ENCODE measurements around the gene MCF2L. TPM values are rescaled to one million over a fixed set of nuclear protein-coding genes. Genes with fewer than 3 reads are reported as not detected.
A peak's percentile ranks its signal among the peaks of the same experiment; 100 is the strongest.

The MCF2L gene
- total and polyA plus RNA-seq, 2 donors, result 15.3 to 31.7 TPM

- H3K4me3 ChIP-seq (ENCODE audit: low read depth, low read length), result no peak overlapping the region
- no peak overlapping the region for H3K27ac ChIP-seq (ENCODE audit: low read depth)
- H3K4me1 ChIP-seq (ENCODE audit: insufficient read depth), result no peaks in the 10 kb centered on the region
- DNase-seq (ENCODE audit: extremely low spot score), result no peak
- WGBS, result 75% methylated on average over 27 of the region's 27 CpGs
- H3K36me3 ChIP-seq (ENCODE audit: insufficient read depth), result no peaks in the 10 kb centered on the region
Observed at GRCh38 chr13:112995395-112996191, 26.6 kb downstream of the MCF2L start.

GRCh38 chr13:112996671-112997091, 27.7 kb downstream of the MCF2L start:
- Histone ChIP-seq H3K4me1 (ENCODE audit: insufficient read depth) (no peaks in the 10 kb centered on the region), H3K4me3 (ENCODE audit: low read depth, low read length) (no peak overlapping the region), H3K36me3 (ENCODE audit: insufficient read depth) (no peaks in the 10 kb centered on the region), H3K27ac (ENCODE audit: low read depth) (no peak overlapping the region)
- WGBS, result 81% methylated on average over 19 of the region's 19 CpGs
- no peak for DNase-seq (ENCODE audit: extremely low spot score)

- no peak overlapping the region for H3K27ac ChIP-seq (ENCODE audit: low read depth)
- 79% methylated on average over 30 of the region's 30 CpGs for WGBS
- no peak for DNase-seq (ENCODE audit: extremely low spot score)
Observed at GRCh38 chr13:112997188-112998130, 28.4 kb downstream of the MCF2L start.

GRCh38 chr13:112998521-112999280, 29.7 kb downstream of the MCF2L start:
- Histone ChIP-seq H3K27ac (ENCODE audit: low read depth) (no peak overlapping the region), H3K4me3 (ENCODE audit: low read depth, low read length) (no peak overlapping the region), H3K4me1 (ENCODE audit: insufficient read depth) (no peaks in the 10 kb centered on the region), H3K36me3 (ENCODE audit: insufficient read depth) (no peaks in the 10 kb centered on the region)
- 75% methylated on average over 23 of the region's 23 CpGs for WGBS
- no peak for DNase-seq (ENCODE audit: extremely low spot score)

More at GRCh38 chr13:112997188-112998130, 28.4 kb downstream of the MCF2L start:
- Histone ChIP-seq H3K4me3 (ENCODE audit: low read depth, low read length) (no peak overlapping the region), H3K36me3 (ENCODE audit: insufficient read depth) (no peaks in the 10 kb centered on the region), H3K4me1 (ENCODE audit: insufficient read depth) (no peaks in the 10 kb centered on the region)

GRCh38 chr13:112999414-113000177, 30.6 kb downstream of the MCF2L start:
- no peaks in the 10 kb centered on the region for H3K36me3 ChIP-seq (ENCODE audit: insufficient read depth)
- 89% methylated on average over 32 of the region's 32 CpGs for whole genome bisulfite sequencing
- DNase-seq (ENCODE audit: extremely low spot score), result no peak
- H3K4me1 ChIP-seq (ENCODE audit: insufficient read depth), result no peaks in the 10 kb centered on the region
- no peak overlapping the region for H3K4me3 ChIP-seq (ENCODE audit: low read depth, low read length)
- H3K27ac ChIP-seq (ENCODE audit: low read depth), result no peak overlapping the region

- DNase-seq (ENCODE audit: extremely low spot score), result no peak
- 91% methylated on average over 14 of the region's 14 CpGs for WGBS
- Histone ChIP-seq H3K36me3 (ENCODE audit: insufficient read depth) (no peaks in the 10 kb centered on the region), H3K4me3 (ENCODE audit: low read depth, low read length) (no peak overlapping the region), H3K27ac (ENCODE audit: low read depth) (no peak overlapping the region), H3K4me1 (ENCODE audit: insufficient read depth) (no peaks in the 10 kb centered on the region)
Observed at GRCh38 chr13:113000575-113000974, 31.6 kb downstream of the MCF2L start.

- Histone ChIP-seq H3K36me3 (ENCODE audit: insufficient read depth) (no peaks in the 10 kb centered on the region), H3K4me1 (ENCODE audit: insufficient read depth) (no peaks in the 10 kb centered on the region), H3K4me3 (ENCODE audit: low read depth, low read length) (peak overlapping the region; percentile 9), H3K27ac (ENCODE audit: low read depth) (no peak overlapping the region)
- WGBS, result 13% methylated on average over 51 of the region's 51 CpGs
- no peak for DNase-seq (ENCODE audit: extremely low spot score)
Observed at GRCh38 chr13:113001241-113002140, 32.5 kb downstream of the MCF2L start.

GRCh38 chr13:113002206-113002912, 33.3 kb downstream of the MCF2L start:
- 59% methylated on average over 16 of the region's 16 CpGs for whole genome bisulfite sequencing
- Histone ChIP-seq H3K4me3 (ENCODE audit: low read depth, low read length) (no peak overlapping the region), H3K36me3 (ENCODE audit: insufficient read depth) (no peaks in the 10 kb centered on the region), H3K4me1 (ENCODE audit: insufficient read depth) (no peaks in the 10 kb centered on the region), H3K27ac (ENCODE audit: low read depth) (no peak overlapping the region)
- no peak for DNase-seq (ENCODE audit: extremely low spot score)

- Histone ChIP-seq H3K4me1 (ENCODE audit: insufficient read depth) (no peaks in the 10 kb centered on the region), H3K27ac (ENCODE audit: low read depth) (no peak overlapping the region), H3K4me3 (ENCODE audit: low read depth, low read length) (no peak overlapping the region), H3K36me3 (ENCODE audit: insufficient read depth) (no peaks in the 10 kb centered on the region)
- 88% methylated on average over 4 of the region's 4 CpGs for WGBS
- DNase-seq (ENCODE audit: extremely low spot score), result no peak
Observed at GRCh38 chr13:113002913-113003290, 33.9 kb downstream of the MCF2L start.

GRCh38 chr13:113004126-113004525, 35.1 kb downstream of the MCF2L start:
- DNase-seq (ENCODE audit: extremely low spot score), result no peak
- Histone ChIP-seq H3K27ac (ENCODE audit: low read depth) (no peak overlapping the region), H3K36me3 (ENCODE audit: insufficient read depth) (no peaks in the 10 kb centered on the region), H3K4me3 (ENCODE audit: low read depth, low read length) (no peak overlapping the region), H3K4me1 (ENCODE audit: insufficient read depth) (no peaks in the 10 kb centered on the region)
- WGBS, result 88% methylated on average over 14 of the region's 14 CpGs

GRCh38 chr13:113005076-113005865, 36.3 kb downstream of the MCF2L start:
- H3K4me3 ChIP-seq (ENCODE audit: low read depth, low read length), result no peak overlapping the region
- no peak overlapping the region for H3K27ac ChIP-seq (ENCODE audit: low read depth)
- 85% methylated on average over 26 of the region's 26 CpGs for WGBS
- DNase-seq (ENCODE audit: extremely low spot score), result no peak
- H3K4me1 ChIP-seq (ENCODE audit: insufficient read depth), result no peaks in the 10 kb centered on the region
- no peaks in the 10 kb centered on the region for H3K36me3 ChIP-seq (ENCODE audit: insufficient read depth)

All from urinary bladder (tissue), 4 donors.